Measurements from ENCODE around the gene WIPF2.

Gene WIPF2

GRCh38 chr17:40326014-40326831 lies 107.1 kb downstream of the WIPF2 start:
- TF ChIP-seq, protein P1, sequence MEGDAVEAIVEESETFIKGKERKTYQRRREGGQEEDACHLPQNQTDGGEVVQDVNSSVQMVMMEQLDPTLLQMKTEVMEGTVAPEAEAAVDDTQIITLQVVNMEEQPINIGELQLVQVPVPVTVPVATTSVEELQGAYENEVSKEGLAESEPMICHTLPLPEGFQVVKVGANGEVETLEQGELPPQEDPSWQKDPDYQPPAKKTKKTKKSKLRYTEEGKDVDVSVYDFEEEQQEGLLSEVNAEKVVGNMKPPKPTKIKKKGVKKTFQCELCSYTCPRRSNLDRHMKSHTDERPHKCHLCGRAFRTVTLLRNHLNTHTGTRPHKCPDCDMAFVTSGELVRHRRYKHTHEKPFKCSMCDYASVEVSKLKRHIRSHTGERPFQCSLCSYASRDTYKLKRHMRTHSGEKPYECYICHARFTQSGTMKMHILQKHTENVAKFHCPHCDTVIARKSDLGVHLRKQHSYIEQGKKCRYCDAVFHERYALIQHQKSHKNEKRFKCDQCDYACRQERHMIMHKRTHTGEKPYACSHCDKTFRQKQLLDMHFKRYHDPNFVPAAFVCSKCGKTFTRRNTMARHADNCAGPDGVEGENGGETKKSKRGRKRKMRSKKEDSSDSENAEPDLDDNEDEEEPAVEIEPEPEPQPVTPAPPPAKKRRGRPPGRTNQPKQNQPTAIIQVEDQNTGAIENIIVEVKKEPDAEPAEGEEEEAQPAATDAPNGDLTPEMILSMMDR (conservative IDR thresholded peaks at IDR 0.05): no peak
- H3K27ac ChIP-seq: no peak overlapping the region

- TF ChIP-seq, protein P1 (conservative IDR thresholded peaks at IDR 0.05): no peak
These were observed 107.7 kb downstream of the WIPF2 start for GRCh38 chr17:40326832-40327199.

DNA sequence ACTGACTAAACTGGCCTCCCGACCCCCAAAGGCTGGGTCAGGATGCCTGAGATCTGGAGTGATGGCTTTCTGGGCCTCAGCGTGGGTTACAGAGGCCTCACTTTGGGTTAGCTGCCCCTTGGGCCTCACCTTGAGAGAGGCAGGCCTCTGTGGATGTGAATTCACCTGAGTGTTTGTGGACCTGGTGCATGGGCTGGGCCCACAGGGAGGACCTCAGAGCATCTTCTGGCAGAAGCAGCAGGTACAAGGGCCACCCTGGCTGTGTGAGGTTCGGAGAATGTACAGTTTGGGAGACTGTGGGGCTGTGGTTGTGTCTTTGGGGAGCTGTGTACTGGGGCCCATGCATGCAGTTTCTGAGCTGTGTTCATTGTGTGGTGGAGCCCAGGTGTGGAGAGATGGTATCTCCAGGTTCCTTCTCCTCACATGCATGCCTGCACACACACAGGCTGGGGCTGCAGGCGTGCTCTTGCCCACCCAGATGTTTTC lies 108.2 kb downstream of the WIPF2 start:
- no peak overlapping the region for H3K27ac ChIP-seq
- TF ChIP-seq, protein P1 (conservative IDR thresholded peaks at IDR 0.05): no peak

More at GRCh38 chr17:40326832-40327199, 107.7 kb downstream of the WIPF2 start:
- H3K27ac ChIP-seq: no peak overlapping the region

DNA sequence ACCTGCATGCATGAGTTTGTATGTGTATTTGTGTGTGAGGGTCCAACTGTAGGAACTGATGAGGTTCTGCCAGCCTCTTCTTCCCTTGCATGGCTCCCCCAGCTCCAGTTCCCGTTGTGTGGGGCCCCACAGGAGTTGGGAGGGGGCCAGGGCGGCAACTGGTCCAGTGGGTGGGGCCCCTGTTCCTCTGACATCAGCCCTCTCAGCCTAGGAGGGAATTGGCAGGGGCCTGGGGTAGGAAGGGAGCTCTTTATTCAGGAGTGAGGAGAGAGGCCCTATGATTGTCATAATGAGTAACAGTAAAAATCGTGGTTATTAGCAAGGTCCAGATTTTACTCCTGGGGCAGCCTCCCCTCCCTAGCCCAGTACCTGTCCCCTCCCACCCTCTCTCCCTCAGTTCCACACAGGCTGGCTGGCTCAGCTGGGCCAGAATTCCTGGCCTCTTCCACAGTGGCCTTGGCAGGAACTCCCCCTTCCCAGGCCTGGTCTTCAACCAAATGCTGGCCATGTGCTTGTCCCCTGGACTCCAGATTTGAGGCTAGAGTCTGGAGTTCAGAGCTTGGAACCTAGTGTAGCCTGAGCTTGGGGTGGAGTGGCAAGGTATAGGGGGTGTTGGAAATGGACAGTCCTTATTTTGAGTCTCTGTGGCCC lies 108.8 kb downstream of the WIPF2 start:
- H3K27ac ChIP-seq: no peak overlapping the region
- TF ChIP-seq, protein P1 (conservative IDR thresholded peaks at IDR 0.05): no peak

- TF ChIP-seq, protein P1 (conservative IDR thresholded peaks at IDR 0.05): no peak
- no peak overlapping the region for H3K27ac ChIP-seq
These were observed 109.3 kb downstream of the WIPF2 start for GRCh38 chr17:40328386-40328766.

- H3K27ac ChIP-seq: peak overlapping the region; percentile 61
- TF ChIP-seq, protein P1 (conservative IDR thresholded peaks at IDR 0.05): no peak
These were observed 111.0 kb downstream of the WIPF2 start for GRCh38 chr17:40329839-40330794.

Data from VCaP (cell line).